EL (cell line): ENCODE data around the gene FAM136A.
"Not testable (repeated sequence)": the region's sequence is repeated elsewhere in the genome, so short reads cannot be mapped to it uniquely, and the experiment has no call there.

Experiments
- DNase-seq: peaks from one replicate; pipeline ENCODE4 v3.0.0-alpha.2; 2016

FAM136A gene

GRCh38 chr2:70301344-70302194 lies at the start of gene FAM136A:
Gene FAM136A (minus strand): TSS chr2:70302067. CDS start chr2:70302011, 56 bp downstream.
- DNase-seq = peak; percentile 79

GRCh38 chr2:70349921-70350685 lies 48.2 kb upstream of the FAM136A start:
- no peak for DNase-seq

GRCh38 chr2:70347831-70348230 lies 46.0 kb upstream of the FAM136A start:
- no peak for DNase-seq

- DNase-seq = peak; percentile 41
These were observed 42.3 kb upstream of the FAM136A start for GRCh38 chr2:70344195-70344594.

GRCh38 chr2:70341477-70341765 lies 39.6 kb upstream of the FAM136A start:
- DNase-seq = no peak

GRCh38 chr2:70340761-70341476 lies 39.1 kb upstream of the FAM136A start:
- peak; percentile 55 for DNase-seq

- DNase-seq = no peak
These were observed 38.2 kb upstream of the FAM136A start for GRCh38 chr2:70340075-70340474.

- no peak for DNase-seq
These were observed 34.7 kb upstream of the FAM136A start for GRCh38 chr2:70336552-70336951.

GRCh38 chr2:70331012-70331411 lies 29.1 kb upstream of the FAM136A start:
- no peak for DNase-seq

- no peak for DNase-seq
These were observed 28.6 kb upstream of the FAM136A start for GRCh38 chr2:70330476-70330875.

- DNase-seq = no peak
These were observed 27.2 kb upstream of the FAM136A start for GRCh38 chr2:70328921-70329561.

- DNase-seq = no peak
These were observed 24.0 kb upstream of the FAM136A start for GRCh38 chr2:70325875-70326274.

- DNase-seq = no peak
These were observed 20.7 kb upstream of the FAM136A start for GRCh38 chr2:70322518-70322917.

- no peak for DNase-seq
These were observed 19.5 kb upstream of the FAM136A start for GRCh38 chr2:70321370-70321769.

GRCh38 chr2:70314640-70315039 lies 12.8 kb upstream of the FAM136A start:
- no peak for DNase-seq

- no peak for DNase-seq
These were observed 10.7 kb upstream of the FAM136A start for GRCh38 chr2:70312560-70312959.

GRCh38 chr2:70310899-70311298 lies 9.0 kb upstream of the FAM136A start:
- DNase-seq = no peak

GRCh38 chr2:70305531-70305930 lies 3.7 kb upstream of the FAM136A start:
- no peak for DNase-seq

- no peak for DNase-seq
These were observed 2.6 kb upstream of the FAM136A start for GRCh38 chr2:70304498-70304897.

- DNase-seq = no peak
These were observed 1.3 kb upstream of the FAM136A start for GRCh38 chr2:70303186-70303585.

GRCh38 chr2:70302195-70302546 lies 304 bp upstream of the FAM136A start:
- DNase-seq = not testable (repeated sequence)

GRCh38 chr2:70300771-70301343 lies 1.0 kb downstream of the FAM136A start:
- DNase-seq = no peak

- not testable (repeated sequence) for DNase-seq
These were observed 4.0 kb downstream of the FAM136A start for GRCh38 chr2:70297828-70298227.
